Suprapubic skin (tissue), 4 donors: Measurements from ENCODE around the gene DNTT. TPM values are rescaled to one million over a fixed set of nuclear protein-coding genes. Genes with fewer than 3 reads are reported as not detected.

Experiments
- DNase-seq, 2 donors: peaks; one replicate each; pipeline ENCODE4 v3.0.0-alpha.2; 2019; ENCODE audit warnings: low spot score in 2 of 2
- H3K27ac ChIP-seq: fragments of 200-600 bp; sonication (generic); one replicate; pipeline ENCODE4 v1.5.1; 2019
- H3K27me3 ChIP-seq: fragments of 200-600 bp; sonication (generic); one replicate; pipeline ENCODE4 v1.5.1; 2019
- H3K36me3 ChIP-seq: fragments of 200-600 bp; sonication (generic); one replicate; pipeline ENCODE4 v1.5.1; 2019
- H3K4me1 ChIP-seq: fragments of 200-600 bp; sonication (generic); one replicate; pipeline ENCODE4 v1.5.1; 2019
- H3K4me3 ChIP-seq: fragments of 200-600 bp; sonication (generic); one replicate; pipeline ENCODE4 v1.5.1; 2019; ENCODE audit warnings: mild to moderate bottlenecking
- H3K9me3 ChIP-seq: fragments of 200-600 bp; sonication (generic); one replicate; pipeline ENCODE4 v1.5.1; 2019
- EP300 ChIP-seq: sonication (generic); formaldehyde crosslinking; IDR thresholded peaks from one replicate; pipeline ENCODE4 v1.6.1; 2017; ENCODE audit warnings: antibody characterized with exemption
- POLR2A ChIP-seq, 2 donors: fragments of 450-650 bp; IDR thresholded peaks; one replicate each; pipeline ENCODE4 v1.6.1; 2017; ENCODE audit warnings: antibody characterized with exemption in 2 of 2, mild to moderate bottlenecking in 2 of 2, moderate library complexity in 2 of 2
- POLR2AphosphoS5 ChIP-seq, 3 donors: sonication (generic); formaldehyde crosslinking; IDR thresholded peaks; one replicate each; pipeline ENCODE4 v1.6.1; 2017; ENCODE audit warnings: antibody characterized with exemption in 3 of 3
- WGBS: methylation state at CpG from one replicate; pipeline ENCODE4 v1.1.5; 2018; 5-methylcytosine and 5-hydroxymethylcytosine counted together
- total RNA-seq, 4 donors: library from RNA; depleted of rRNA; stranded (reverse); fragments of >200 nt; gene quantifications; one replicate each; pipeline ENCODE4 v1.1.0, GENCODE V29; 2016
- TF ChIP-seq, protein P1 (sequence below), 2 donors: fragments of 200-600 bp in 1 of 2; fragments of 450-650 bp in 1 of 2; sonication (generic) in 1 of 2; IDR thresholded peaks; one replicate each; pipeline ENCODE4 v1.5.1; 2016 to 2019; ENCODE audit warnings: antibody characterized with exemption in 2 of 2, mild to moderate bottlenecking in 1 of 2, moderate library complexity in 1 of 2

DNTT gene
- total RNA-seq, 4 donors from 2014 or later: not detected

DNA sequence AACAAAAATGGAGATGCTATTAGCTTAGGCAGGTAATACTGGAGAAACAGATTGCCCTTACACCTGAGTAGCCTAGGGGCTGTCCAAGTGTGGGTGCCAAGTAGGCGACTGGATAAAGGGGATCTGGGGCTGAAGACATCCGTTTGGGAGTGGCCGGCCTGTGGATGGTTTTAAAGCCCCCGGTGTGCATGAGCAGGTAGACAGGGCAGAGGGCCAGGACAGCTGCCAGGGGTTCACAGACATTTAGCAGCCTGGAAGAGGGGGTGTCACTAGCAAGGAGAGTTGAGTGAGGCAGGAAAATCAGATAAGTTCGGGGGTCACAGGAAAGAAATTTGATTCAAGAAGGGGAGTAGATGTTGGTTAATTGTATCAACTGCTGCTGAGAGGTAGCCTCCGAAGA, 56.1 kb downstream of the DNTT start:
- no peak overlapping the region for H3K4me3 ChIP-seq
- no peak overlapping the region for H3K27ac ChIP-seq
- no peaks in the 10 kb centered on the region for H3K36me3 ChIP-seq
- H3K9me3 ChIP-seq: no peaks in the 10 kb centered on the region
- H3K27me3 ChIP-seq: peaks cover 31% of the 10 kb centered on the region
- no peak for DNase-seq
- WGBS: 96% methylated on average over 6 of the region's 6 CpGs
- no peaks in the 10 kb centered on the region for H3K4me1 ChIP-seq
- TF ChIP-seq POLR2AphosphoS5 (IDR thresholded peaks at IDR 0.05) (no peak), EP300 (no peak), POLR2A (IDR thresholded peaks at IDR 0.05) (no peak)
- TF ChIP-seq, protein P1, sequence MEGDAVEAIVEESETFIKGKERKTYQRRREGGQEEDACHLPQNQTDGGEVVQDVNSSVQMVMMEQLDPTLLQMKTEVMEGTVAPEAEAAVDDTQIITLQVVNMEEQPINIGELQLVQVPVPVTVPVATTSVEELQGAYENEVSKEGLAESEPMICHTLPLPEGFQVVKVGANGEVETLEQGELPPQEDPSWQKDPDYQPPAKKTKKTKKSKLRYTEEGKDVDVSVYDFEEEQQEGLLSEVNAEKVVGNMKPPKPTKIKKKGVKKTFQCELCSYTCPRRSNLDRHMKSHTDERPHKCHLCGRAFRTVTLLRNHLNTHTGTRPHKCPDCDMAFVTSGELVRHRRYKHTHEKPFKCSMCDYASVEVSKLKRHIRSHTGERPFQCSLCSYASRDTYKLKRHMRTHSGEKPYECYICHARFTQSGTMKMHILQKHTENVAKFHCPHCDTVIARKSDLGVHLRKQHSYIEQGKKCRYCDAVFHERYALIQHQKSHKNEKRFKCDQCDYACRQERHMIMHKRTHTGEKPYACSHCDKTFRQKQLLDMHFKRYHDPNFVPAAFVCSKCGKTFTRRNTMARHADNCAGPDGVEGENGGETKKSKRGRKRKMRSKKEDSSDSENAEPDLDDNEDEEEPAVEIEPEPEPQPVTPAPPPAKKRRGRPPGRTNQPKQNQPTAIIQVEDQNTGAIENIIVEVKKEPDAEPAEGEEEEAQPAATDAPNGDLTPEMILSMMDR (IDR thresholded peaks at IDR 0.05): no peak

DNA sequence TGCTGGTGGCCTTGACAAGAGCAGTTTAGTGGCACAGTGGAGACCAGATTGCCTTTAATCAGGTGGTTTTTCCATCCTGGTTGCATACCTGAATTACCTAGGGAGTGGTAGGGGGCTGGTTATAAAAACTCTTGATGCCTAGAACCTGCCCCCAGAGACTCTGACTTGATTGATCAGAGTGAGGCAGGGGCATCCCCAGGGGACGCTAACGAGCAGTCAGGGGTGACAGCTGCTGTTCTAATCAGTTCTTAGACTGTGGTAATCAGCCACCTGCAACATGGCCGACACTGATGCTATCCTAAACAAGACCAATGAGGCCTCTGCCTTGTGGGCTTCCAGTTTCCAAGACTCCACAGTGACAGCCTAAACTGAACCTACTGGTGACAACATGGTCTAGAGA, 56.5 kb downstream of the DNTT start:
- WGBS: 79% methylated on average over 3 of the region's 3 CpGs
- H3K36me3 ChIP-seq: no peaks in the 10 kb centered on the region

DNA sequence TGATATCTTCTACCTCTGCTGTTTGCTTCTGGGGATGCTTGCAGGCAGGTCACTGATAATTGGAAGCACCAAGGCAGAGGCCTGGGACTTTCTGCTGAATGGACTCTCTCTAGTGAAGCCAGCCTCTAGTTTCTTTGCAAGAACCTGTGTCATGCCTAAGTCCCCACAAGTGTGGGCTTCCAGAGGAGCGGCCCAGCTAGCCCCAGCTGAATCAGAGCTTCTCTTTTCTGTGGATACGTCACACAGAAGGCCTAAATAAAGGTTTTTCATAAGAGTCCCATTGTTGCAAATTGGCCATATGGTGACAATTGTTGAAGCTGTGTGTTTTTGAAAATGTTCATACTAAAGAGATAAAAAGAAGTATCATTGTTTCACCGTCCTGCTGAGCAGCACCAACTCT, 61.3 kb downstream of the DNTT start:
- DNase-seq: no peak
- TF ChIP-seq POLR2A (IDR thresholded peaks at IDR 0.05) (no peak), POLR2AphosphoS5 (IDR thresholded peaks at IDR 0.05) (no peak), EP300 (no peak)
- TF ChIP-seq, protein P1 (IDR thresholded peaks at IDR 0.05): no peak
- H3K27ac ChIP-seq: no peak overlapping the region
- H3K4me1 ChIP-seq: no peaks in the 10 kb centered on the region
- no peaks in the 10 kb centered on the region for H3K9me3 ChIP-seq
- H3K36me3 ChIP-seq: no peaks in the 10 kb centered on the region
- WGBS: 92% methylated on average over 3 of the region's 3 CpGs
- H3K27me3 ChIP-seq: peaks cover 12% of the 10 kb centered on the region
- H3K4me3 ChIP-seq: no peak overlapping the region

More for the DNA sequence above, 56.5 kb downstream of the DNTT start:
- DNase-seq: no peak
- TF ChIP-seq EP300 (no peak), POLR2A (IDR thresholded peaks at IDR 0.05) (no peak), POLR2AphosphoS5 (IDR thresholded peaks at IDR 0.05) (no peak)
- TF ChIP-seq, protein P1 (IDR thresholded peaks at IDR 0.05): no peak
- no peak overlapping the region for H3K27ac ChIP-seq
- peaks cover 27% of the 10 kb centered on the region for H3K27me3 ChIP-seq
- no peaks in the 10 kb centered on the region for H3K9me3 ChIP-seq
- no peaks in the 10 kb centered on the region for H3K4me1 ChIP-seq
- H3K4me3 ChIP-seq: no peak overlapping the region

DNA sequence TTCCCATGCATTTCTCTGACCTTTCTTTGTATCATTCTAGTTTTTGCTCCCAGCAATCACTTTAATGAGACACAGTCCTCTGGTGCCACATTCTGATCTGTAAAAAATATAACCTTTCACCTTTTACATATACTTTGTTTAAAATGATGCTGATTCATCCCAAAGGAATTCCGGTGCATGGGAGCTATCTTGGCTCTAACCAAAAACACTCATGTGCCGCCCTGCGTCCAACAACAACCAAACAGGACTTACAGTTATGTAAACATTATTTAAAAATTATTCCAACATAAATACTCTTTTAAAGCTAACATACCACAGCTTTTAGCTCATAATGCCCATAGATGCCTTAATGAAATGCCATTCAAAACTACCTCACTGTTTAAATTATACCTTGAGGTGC, 62.3 kb downstream of the DNTT start:
- no peak for DNase-seq
- TF ChIP-seq POLR2AphosphoS5 (IDR thresholded peaks at IDR 0.05) (no peak), EP300 (no peak), POLR2A (IDR thresholded peaks at IDR 0.05) (no peak)
- TF ChIP-seq, protein P1 (IDR thresholded peaks at IDR 0.05): no peak
- Histone ChIP-seq H3K4me3 (no peak overlapping the region), H3K27me3 (peaks cover 12% of the 10 kb centered on the region), H3K36me3 (no peaks in the 10 kb centered on the region), H3K9me3 (no peaks in the 10 kb centered on the region), H3K4me1 (no peaks in the 10 kb centered on the region), H3K27ac (no peak overlapping the region)
- 50% methylated on average over 3 of the region's 3 CpGs for WGBS

DNA sequence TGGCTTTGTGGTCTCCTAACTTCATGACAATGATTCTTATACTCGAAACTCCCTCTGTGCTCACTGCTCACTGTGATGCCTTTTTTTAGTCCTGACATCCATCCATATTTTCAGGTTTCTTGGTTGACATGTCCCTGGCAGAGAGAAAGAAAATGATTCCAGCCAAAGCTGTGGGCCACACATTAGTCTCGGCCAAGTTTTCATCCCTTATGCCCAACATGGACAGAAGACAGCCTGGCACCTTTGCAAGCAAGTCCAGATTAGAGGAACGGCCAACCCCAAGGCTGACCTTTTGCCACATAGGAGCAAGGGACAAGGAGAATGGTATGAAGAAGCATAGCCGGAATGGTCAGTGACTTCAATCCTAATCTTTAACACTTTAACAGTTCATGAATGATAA, 63.2 kb downstream of the DNTT start:
- Histone ChIP-seq H3K27ac (no peak overlapping the region), H3K36me3 (no peaks in the 10 kb centered on the region), H3K9me3 (no peaks in the 10 kb centered on the region), H3K4me3 (no peak overlapping the region), H3K27me3 (peaks cover 11% of the 10 kb centered on the region), H3K4me1 (no peaks in the 10 kb centered on the region)
- 85% methylated on average over 4 of the region's 4 CpGs for WGBS
- TF ChIP-seq, protein P1 (IDR thresholded peaks at IDR 0.05): no peak
- TF ChIP-seq POLR2A (IDR thresholded peaks at IDR 0.05) (no peak), POLR2AphosphoS5 (IDR thresholded peaks at IDR 0.05) (no peak), EP300 (no peak)
- DNase-seq: no peak
